ENCODE results near the gene RELL1.

Gene RELL1

GRCh38 chr4:37584071-37584470 lies 102.1 kb downstream of the RELL1 start:
- H3K4me3 ChIP-seq (ENCODE audit: low read length): no peak overlapping the region
- DNase-seq (ENCODE audit: low read depth): no peak
- TF ChIP-seq CTCF (conservative IDR thresholded peaks at IDR 0.05; ENCODE audit: low read length): no peak

DNA sequence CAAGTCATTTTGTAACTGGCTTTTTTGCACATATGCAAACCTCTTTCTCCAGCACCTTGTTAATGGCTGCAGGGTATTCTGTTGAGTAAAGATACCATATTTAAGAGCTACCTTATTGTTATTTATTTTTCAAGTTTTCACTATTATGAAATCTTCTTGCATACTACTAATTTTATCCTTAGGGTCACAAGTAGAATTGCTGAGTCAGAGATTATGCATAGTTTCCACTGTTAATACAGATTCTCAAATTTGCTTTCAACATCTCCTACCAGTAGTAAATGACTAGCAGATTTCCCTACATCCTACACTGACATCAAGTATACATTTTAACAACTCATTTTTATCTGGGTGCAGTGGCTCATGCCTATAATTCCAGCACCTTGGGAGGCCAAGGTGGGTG lies 112.6 kb downstream of the RELL1 start:
- no peak overlapping the region for H3K4me3 ChIP-seq (ENCODE audit: low read length)
- TF ChIP-seq CTCF (conservative IDR thresholded peaks at IDR 0.05; ENCODE audit: low read length): no peak
- no peak for DNase-seq (ENCODE audit: low read depth)

DNA sequence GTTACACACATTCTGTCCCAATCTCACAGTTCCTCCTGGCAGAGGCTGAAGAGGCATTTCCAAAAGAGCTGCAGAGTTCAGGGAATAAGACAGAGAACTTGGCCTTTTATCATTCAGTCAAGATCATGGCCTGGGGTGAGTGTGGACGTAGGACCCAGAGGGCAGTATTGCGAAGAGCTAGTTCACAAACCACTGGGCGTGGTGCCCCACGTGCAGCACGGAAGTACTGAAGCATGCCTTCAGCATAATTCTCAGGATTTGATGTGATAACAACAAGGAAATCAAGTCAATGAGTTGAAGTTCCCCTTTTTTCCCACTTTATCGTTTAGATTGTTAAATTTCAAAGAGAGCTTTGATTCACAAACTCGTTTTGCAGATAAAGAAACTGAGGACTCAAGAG lies 117.7 kb downstream of the RELL1 start:
- H3K4me3 ChIP-seq (ENCODE audit: low read length): no peak overlapping the region
- DNase-seq (ENCODE audit: low read depth): no peak

DNA sequence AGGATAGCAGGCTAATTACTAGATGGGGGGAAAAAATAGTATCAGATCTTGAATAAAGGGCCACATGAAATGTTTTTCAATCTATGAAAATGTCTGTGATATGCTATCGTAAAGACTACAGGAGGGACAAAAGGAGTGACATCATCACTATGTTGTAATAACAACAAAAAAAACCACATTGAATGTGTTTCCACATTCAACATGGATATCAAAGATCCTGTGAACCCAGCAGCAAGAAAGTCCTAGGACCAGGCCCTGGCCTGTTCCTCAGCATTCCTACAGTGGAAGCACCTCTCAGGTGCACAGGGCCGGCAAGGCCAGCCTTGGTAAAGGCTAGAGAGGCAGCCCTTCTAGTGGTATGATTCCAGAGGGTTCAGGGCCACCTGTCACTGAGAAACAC lies 118.3 kb downstream of the RELL1 start:
- DNase-seq (ENCODE audit: low read depth): no peak
- TF ChIP-seq CTCF (conservative IDR thresholded peaks at IDR 0.05; ENCODE audit: low read length): no peak
- no peak overlapping the region for H3K4me3 ChIP-seq (ENCODE audit: low read length)

More for the DNA sequence above, 117.7 kb downstream of the RELL1 start:
- no peak for TF ChIP-seq CTCF (conservative IDR thresholded peaks at IDR 0.05; ENCODE audit: low read length)

DNA sequence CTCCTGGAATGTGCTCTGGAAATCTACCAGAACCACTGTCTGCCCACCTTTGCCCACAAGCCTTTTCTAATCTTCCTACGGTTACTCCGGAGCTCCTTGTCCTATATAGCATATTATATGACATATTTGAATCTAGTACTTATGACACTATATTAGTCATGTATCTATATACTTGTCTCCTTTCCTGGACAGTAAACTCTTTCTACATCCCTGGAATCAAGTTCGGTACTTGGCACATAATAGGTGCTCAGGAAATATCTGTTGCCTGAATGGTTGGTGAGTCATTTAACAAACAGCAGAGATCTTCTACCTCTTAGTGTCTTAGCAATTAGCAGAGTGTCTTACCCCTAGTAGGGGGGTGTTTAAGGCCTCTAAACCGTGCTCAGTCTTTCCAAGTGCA lies 123.6 kb downstream of the RELL1 start:
- DNase-seq (ENCODE audit: low read depth): peak; percentile 3
- TF ChIP-seq CTCF (conservative IDR thresholded peaks at IDR 0.05; ENCODE audit: low read length): no peak

DNA sequence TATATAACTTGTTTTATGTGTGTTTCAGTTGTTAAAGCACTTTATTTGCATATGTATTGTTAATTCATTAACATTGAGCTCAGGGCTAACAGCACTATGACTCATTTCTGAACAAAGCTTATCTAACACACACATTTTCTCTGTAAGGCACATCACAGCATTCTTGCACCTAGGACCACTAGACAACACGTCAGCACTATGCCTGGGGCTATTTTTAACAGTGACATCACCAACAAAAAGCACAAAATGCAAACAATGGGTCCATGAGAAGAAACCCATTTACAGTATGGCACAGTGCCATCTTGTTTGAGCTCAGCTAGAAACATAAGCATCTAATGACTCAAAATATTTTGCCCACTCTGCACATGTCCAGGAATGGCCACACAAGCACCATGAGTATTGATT lies 124.4 kb downstream of the RELL1 start:
- peak; percentile 5 for DNase-seq (ENCODE audit: low read depth)
- H3K4me3 ChIP-seq (ENCODE audit: low read length): no peak overlapping the region
- TF ChIP-seq CTCF (conservative IDR thresholded peaks at IDR 0.05; ENCODE audit: low read length): no peak

More for the DNA sequence above, 123.6 kb downstream of the RELL1 start:
- no peak overlapping the region for H3K4me3 ChIP-seq (ENCODE audit: low read length)

- H3K4me3 ChIP-seq (ENCODE audit: low read length): no peak overlapping the region
- TF ChIP-seq CTCF (conservative IDR thresholded peaks at IDR 0.05; ENCODE audit: low read length): no peak
- DNase-seq (ENCODE audit: low read depth): no peak
Observed at GRCh38 chr4:37561196-37561802, 124.9 kb downstream of the RELL1 start.
